EH (cell line): ENCODE measurements around the gene B3GAT3.
"Not testable (repeated sequence)": the region's sequence is repeated elsewhere in the genome, so short reads cannot be mapped to it uniquely, and the experiment has no call there.

ENCODE experiments used
- DNase-seq: peaks from one replicate; pipeline ENCODE4 v3.0.0-alpha.2; 2015; ENCODE audit warnings: low read depth

B3GAT3 gene

GRCh38 chr11:62621567-62622470, at the start of gene B3GAT3:
Gene B3GAT3, minus strand, starts transcription at chr11:62621986. Its CDS starts 39 bp downstream, at chr11:62621947.
- peak; percentile 99 for DNase-seq

GRCh38 chr11:62671236-62671607, 49.4 kb upstream of the B3GAT3 start:
- DNase-seq = no peak

DNA sequence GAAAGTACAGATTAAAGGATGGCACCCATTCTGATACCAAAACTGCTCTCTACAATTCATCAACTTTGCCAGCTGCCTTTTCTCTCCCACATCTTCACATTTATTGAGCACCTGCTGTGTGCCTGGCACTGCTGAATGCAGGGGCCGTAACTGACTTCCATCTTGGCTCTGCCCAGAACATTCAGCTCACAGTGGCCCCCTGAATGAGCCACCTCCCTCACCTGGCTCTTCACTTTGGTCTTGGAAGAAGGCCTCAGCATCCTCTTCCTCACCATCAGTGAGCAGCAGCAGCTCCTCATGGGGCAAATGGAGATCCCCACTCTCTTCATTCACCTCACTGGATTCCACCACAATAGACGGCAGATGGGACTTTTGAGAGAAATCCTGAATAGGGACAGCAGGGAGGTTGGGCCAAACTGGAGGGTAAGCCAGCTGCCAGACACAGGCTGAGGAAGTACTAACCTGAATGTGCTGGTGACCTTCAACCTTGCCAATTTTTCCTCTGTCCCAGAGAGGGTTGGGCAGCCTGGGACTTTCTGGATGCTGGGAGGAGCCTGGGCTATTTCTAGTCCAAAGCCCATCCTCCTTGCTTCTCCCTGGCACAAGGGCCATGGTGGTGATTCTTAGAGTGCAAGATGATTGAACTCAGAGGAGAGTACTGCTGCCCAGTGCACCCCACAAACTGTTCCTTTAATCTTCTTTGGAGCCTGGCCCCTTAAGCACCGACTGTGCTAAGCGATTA, 47.8 kb upstream of the B3GAT3 start:
- peak; percentile 12 for DNase-seq

GRCh38 chr11:62667460-62667859, 45.7 kb upstream of the B3GAT3 start:
- no peak for DNase-seq

GRCh38 chr11:62666259-62666926, 44.6 kb upstream of the B3GAT3 start:
- no peak for DNase-seq

GRCh38 chr11:62665599-62666258, 43.9 kb upstream of the B3GAT3 start:
- DNase-seq = peak; percentile 65

DNA sequence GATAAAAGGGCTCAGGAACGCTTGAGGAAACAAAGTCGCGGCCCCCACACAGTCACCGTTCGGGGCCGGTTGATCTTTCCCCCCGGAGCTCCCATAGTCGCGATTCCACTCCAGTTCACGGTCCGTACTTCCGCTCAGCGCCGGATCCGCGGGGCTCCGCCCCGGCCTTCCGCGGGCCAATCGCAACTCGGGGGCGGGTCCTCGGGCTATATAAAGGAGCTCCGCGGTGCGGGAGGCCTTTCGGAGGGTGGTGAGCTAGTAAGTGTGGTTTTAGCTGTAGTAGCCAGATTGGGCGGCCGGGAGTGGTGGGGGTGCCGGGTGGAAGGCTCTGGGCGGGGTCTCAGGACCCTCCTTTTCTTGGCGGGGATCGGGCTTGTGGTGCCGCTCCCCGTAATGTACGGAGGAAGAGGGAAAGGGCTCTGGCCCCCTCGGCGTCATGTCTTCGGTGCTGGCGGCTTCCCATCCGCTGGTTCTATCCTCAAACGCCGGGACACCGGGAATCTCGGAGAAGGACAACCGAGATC, 43.4 kb upstream of the B3GAT3 start, which contains the start of the genes C11orf98 and CSKMT:
C11orf98 (minus strand) TSS at position 136 of the 524 bp plus-strand sequence; CDS start at position 95, 41 bp downstream.
CSKMT (plus strand) TSS at position 238 of the 524 bp plus-strand sequence. CDS start 568 bp downstream, outside the sequence.
- peak; percentile 92 for DNase-seq

GRCh38 chr11:62664405-62665074, 42.8 kb upstream of the B3GAT3 start:
- no peak for DNase-seq

GRCh38 chr11:62656796-62657429, 35.1 kb upstream of the B3GAT3 start:
- DNase-seq = no peak

DNA sequence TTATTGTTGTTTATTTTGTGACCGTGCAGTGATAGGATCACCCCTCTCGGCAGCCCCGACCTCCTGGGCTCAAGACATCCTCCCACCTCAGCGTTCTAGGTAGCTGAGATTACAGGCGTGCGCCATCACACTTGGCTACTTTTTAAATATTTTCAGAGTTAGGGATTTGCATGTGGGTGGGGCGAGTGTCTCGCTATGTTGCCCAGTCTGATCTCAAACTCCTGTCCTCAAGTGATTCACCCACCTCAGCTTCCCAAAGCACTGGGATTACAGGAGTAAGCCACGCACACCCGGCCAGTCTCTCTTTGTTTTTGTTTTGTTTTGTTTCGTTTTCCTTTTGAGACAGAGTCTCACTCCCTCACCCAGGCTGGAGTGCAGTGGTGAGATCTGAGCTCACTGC, 32.5 kb upstream of the B3GAT3 start:
- DNase-seq = no peak

DNA sequence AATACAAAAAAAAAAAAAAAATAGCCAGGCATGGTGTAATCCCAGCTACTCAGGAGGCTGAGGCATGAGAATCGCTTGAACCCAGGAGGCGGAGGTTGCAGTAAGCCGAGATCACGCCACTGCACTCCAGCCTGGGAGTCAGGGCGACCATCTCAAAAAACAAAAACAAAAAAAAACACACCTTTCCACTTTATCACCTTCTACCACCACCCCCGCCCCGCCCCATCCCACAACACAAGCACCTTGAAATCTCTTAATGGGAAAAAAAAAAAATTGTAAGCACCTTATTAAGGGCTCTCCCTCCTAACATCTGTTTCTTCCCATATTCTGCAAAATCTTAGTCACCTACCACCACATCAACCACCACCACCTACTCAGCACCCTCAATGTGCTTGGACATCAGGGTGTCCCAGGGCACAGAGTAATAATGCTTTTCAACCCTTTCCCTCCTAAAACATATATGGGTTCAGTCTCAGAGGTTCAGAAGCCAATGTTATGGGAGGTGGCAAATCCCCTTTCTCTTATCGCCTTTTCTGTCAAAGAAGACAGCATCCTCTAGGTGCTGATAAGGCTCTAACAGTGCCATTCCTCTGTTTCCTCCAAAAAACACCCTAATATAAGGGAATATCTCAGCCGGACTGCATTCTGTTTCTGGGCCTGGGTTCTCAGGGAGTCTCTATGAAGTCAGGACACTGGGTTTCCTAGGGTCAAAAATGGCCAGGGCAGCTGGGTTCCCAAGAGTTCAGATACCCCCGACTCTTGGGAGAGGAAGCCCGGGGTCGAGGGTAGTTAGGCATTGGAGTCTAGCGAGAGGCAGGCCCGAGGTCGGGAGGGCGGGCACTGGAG, 30.6 kb upstream of the B3GAT3 start:
- no peak for DNase-seq

GRCh38 chr11:62650283-62650682, 28.5 kb upstream of the B3GAT3 start:
- DNase-seq = not testable (repeated sequence)

DNA sequence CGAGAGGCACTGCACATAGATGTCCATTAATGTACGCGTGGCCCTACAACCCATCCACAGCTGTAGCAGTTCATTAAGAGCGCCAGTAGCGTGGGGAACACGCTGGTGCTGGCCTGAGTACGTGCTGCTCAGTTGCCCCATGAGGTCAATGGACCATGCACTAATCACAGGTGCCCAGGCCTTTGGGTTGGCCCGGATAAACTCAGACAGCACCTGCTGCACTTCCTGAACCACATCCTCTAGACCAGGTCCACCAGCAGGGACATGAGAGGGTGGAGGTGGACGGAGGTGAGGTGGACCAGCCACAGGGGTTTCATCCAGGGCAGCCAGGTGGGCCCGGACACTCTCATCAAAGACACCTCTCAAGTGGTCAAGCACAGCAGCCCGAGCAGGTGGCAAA, 27.7 kb upstream of the B3GAT3 start:
- no peak for DNase-seq

DNA sequence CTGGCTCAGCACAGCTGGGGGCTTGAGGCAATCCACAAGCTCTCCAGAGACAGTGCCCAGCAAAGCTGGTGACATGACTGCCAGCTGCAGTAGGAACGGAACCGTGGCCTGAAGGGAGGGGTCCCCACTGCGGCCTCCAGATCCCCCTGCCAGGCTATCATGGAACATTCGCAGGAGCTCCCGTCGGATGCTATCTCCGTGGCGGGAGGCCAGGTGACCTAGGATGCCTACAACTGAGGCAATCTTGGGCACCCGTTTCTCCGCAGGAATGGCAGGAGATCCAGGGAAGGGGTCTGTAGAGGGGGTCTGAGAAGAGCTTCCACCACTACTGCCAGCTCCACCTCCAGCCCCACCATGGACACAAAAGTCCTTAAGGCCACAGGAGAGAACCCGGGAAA, 27.2 kb upstream of the B3GAT3 start:
- no peak for DNase-seq

GRCh38 chr11:62648185-62648966, 26.6 kb upstream of the B3GAT3 start:
- no peak for DNase-seq

DNA sequence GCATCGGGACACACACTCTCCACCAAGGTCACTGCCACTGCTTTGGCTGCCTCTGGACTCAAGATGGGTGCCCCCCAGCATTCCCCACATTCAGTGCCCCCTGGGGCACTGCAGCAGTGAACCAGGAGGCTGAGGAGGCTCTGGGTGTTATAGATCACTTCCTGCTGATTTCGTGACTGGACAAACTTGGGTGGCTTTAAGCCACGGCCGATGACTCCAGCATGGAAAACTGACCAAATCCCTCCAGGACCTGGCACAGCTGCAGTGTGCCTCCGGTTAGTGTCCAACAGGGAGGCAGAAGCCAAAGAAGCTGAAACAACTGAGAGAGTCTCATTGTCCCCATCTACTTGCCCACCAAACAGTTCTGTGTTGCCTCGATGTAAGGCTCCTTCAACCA, 25.8 kb upstream of the B3GAT3 start:
- no peak for DNase-seq

DNA sequence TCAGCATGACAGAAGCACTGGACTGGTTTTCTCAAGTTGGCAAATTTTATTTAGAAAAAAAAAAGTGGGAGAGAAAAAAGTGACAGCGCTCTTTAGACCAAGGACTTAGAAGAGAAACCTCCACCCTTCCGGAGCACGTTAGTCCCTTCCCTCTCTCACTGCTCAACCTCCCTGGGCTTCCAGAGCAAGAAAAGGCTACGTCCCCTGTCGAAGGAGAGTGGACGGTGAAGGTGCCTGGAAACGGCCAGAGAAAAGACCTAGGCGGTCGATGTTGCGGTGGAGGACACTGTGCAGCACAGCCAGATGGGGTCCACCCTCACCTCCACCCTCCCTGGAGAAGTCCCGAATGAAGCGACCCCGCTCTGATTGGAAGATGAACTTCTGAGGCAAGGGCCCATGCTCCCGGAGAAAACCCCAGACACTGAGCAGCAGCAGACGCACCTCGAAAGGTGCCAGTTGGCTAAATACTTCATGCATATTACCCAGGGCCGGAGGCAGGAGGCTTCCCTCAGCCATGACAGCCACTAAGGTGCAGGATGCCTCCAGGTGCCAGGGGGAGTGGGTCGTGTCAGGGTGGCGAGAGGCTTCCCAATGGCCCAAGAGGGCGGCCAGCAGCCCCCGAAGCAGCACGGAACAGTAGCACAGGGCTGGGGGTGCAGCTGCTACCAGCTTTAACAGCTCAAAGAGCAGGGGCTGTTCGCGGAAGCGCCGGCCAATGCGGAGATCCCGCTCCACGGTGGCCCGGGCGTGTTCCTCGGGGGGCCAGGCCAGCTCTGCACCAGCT, 25.2 kb upstream of the B3GAT3 start:
- no peak for DNase-seq
